ENCODE data around the gene ZNF432.

ZNF432 gene

GRCh38 chr19:52070496-52070895 is 21.9 kb upstream of the ZNF432 start:
- TF ChIP-seq RAD21 (IDR thresholded peaks at IDR 0.05; ENCODE audit: low read depth) (no peak), EP300 (IDR thresholded peaks at IDR 0.05; ENCODE audit: borderline replicate concordance) (no peak), CREB1 (IDR thresholded peaks at IDR 0.05; ENCODE audit: low read depth) (no peak), FOXM1 (IDR thresholded peaks at IDR 0.05; ENCODE audit: borderline replicate concordance, low read depth) (no peak), CEBPB (IDR thresholded peaks at IDR 0.05) (no peak), ZBTB7A (IDR thresholded peaks at IDR 0.05; ENCODE audit: low read depth) (no peak), YY1 (IDR thresholded peaks at IDR 0.05; ENCODE audit: low read depth) (no peak), NFIC (IDR thresholded peaks at IDR 0.05) (no peak), TCF12 (IDR thresholded peaks at IDR 0.05; ENCODE audit: low read depth) (no peak)

GRCh38 chr19:52069653-52070052 is 21.0 kb upstream of the ZNF432 start:
- no peak for TF ChIP-seq FOXM1 (IDR thresholded peaks at IDR 0.05; ENCODE audit: borderline replicate concordance, low read depth)
- TF ChIP-seq RAD21 (IDR thresholded peaks at IDR 0.05; ENCODE audit: low read depth): no peak
- TF ChIP-seq ZBTB7A (IDR thresholded peaks at IDR 0.05; ENCODE audit: low read depth): no peak
- TF ChIP-seq TEAD4 (IDR thresholded peaks at IDR 0.05): no peak
- no peak for TF ChIP-seq USF1 (IDR thresholded peaks at IDR 0.05)
- TF ChIP-seq EP300 (IDR thresholded peaks at IDR 0.05; ENCODE audit: borderline replicate concordance): no peak
- TF ChIP-seq CEBPB (IDR thresholded peaks at IDR 0.05): no peak
- TF ChIP-seq YY1 (IDR thresholded peaks at IDR 0.05; ENCODE audit: low read depth): no peak
- no peak for TF ChIP-seq CREB1 (IDR thresholded peaks at IDR 0.05; ENCODE audit: low read depth)
- TF ChIP-seq TAF1 (IDR thresholded peaks at IDR 0.05; ENCODE audit: low read depth): no peak
- no peak for TF ChIP-seq REST (IDR thresholded peaks at IDR 0.05; ENCODE audit: low read depth)
- no peak for TF ChIP-seq EGR1 (IDR thresholded peaks at IDR 0.05)
- no peak for TF ChIP-seq MAX (IDR thresholded peaks at IDR 0.05)
- TF ChIP-seq TCF12 (IDR thresholded peaks at IDR 0.05; ENCODE audit: low read depth): no peak
- no peak for TF ChIP-seq NFIC (IDR thresholded peaks at IDR 0.05)

GRCh38 chr19:52066258-52066863 is 17.7 kb upstream of the ZNF432 start:
- TF ChIP-seq REST (IDR thresholded peaks at IDR 0.05; ENCODE audit: low read depth) (no peak), TCF12 (IDR thresholded peaks at IDR 0.05; ENCODE audit: low read depth) (no peak), EGR1 (IDR thresholded peaks at IDR 0.05) (no peak), TAF1 (IDR thresholded peaks at IDR 0.05; ENCODE audit: low read depth) (no peak), FOXM1 (IDR thresholded peaks at IDR 0.05; ENCODE audit: borderline replicate concordance, low read depth) (no peak), YY1 (IDR thresholded peaks at IDR 0.05; ENCODE audit: low read depth) (no peak), CEBPB (IDR thresholded peaks at IDR 0.05) (no peak), USF1 (IDR thresholded peaks at IDR 0.05) (no peak), ZBTB7A (IDR thresholded peaks at IDR 0.05; ENCODE audit: low read depth) (no peak), TEAD4 (IDR thresholded peaks at IDR 0.05) (no peak), CREB1 (IDR thresholded peaks at IDR 0.05; ENCODE audit: low read depth) (no peak), RAD21 (IDR thresholded peaks at IDR 0.05; ENCODE audit: low read depth) (no peak), EP300 (IDR thresholded peaks at IDR 0.05; ENCODE audit: borderline replicate concordance) (no peak), NFIC (IDR thresholded peaks at IDR 0.05) (no peak), MAX (IDR thresholded peaks at IDR 0.05) (no peak)

- TF ChIP-seq CREB1 (IDR thresholded peaks at IDR 0.05; ENCODE audit: low read depth) (no peak), TEAD4 (IDR thresholded peaks at IDR 0.05) (no peak), EGR1 (IDR thresholded peaks at IDR 0.05) (no peak), NFIC (IDR thresholded peaks at IDR 0.05) (no peak), YY1 (IDR thresholded peaks at IDR 0.05; ENCODE audit: low read depth) (no peak), TCF12 (IDR thresholded peaks at IDR 0.05; ENCODE audit: low read depth) (no peak), CEBPB (IDR thresholded peaks at IDR 0.05) (no peak), TAF1 (IDR thresholded peaks at IDR 0.05; ENCODE audit: low read depth) (no peak), USF1 (IDR thresholded peaks at IDR 0.05) (no peak), FOXM1 (IDR thresholded peaks at IDR 0.05; ENCODE audit: borderline replicate concordance, low read depth) (no peak), ZBTB7A (IDR thresholded peaks at IDR 0.05; ENCODE audit: low read depth) (no peak), MAX (IDR thresholded peaks at IDR 0.05) (no peak), RAD21 (IDR thresholded peaks at IDR 0.05; ENCODE audit: low read depth) (no peak), REST (IDR thresholded peaks at IDR 0.05; ENCODE audit: low read depth) (no peak), EP300 (IDR thresholded peaks at IDR 0.05; ENCODE audit: borderline replicate concordance) (no peak)
Measured at GRCh38 chr19:52065399-52065798, 16.8 kb upstream of the ZNF432 start.
